Measurements from ENCODE around the gene PIAS2.

GRCh38 chr18:46942646-46943045 lies 25.3 kb upstream of the PIAS2 start:
- TF ChIP-seq CTCF (IDR thresholded peaks at IDR 0.05) (no peak), POLR2AphosphoS5 (IDR thresholded peaks at IDR 0.05) (no peak)
